ENCODE data around the gene WDR82.

DNA sequence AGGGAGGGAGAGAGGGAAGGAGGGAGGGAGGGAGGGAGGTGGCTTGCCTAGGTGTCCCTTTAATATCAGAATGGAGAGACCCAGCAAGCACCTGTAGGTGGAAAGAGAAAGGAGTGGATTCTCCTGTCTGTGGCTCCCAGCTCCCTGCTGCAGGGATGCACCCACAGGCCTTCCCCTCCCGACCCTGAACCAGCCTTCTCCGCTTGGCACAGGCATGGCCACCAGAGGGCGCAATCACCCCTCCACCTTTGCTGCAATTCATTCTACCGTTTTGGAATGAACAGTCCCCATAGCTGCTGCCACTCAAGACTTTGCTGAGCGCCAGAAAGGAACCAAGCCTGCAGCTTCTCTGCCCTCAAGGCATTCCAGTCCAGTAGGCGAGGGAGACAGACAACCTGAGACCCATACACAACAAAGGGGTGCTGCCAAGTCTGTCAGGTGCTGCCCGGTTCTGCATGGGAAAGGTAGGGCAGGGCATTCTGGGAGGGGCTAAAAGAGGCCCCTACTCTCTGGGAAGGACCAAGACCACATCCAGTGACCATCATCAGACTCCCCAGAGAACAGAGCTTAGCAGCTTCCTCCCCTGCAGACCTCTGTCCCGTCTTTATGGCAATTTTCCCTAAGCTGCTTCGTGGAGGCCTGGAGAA lies 57.9 kb downstream of the WDR82 start:
- TF ChIP-seq, protein P1, sequence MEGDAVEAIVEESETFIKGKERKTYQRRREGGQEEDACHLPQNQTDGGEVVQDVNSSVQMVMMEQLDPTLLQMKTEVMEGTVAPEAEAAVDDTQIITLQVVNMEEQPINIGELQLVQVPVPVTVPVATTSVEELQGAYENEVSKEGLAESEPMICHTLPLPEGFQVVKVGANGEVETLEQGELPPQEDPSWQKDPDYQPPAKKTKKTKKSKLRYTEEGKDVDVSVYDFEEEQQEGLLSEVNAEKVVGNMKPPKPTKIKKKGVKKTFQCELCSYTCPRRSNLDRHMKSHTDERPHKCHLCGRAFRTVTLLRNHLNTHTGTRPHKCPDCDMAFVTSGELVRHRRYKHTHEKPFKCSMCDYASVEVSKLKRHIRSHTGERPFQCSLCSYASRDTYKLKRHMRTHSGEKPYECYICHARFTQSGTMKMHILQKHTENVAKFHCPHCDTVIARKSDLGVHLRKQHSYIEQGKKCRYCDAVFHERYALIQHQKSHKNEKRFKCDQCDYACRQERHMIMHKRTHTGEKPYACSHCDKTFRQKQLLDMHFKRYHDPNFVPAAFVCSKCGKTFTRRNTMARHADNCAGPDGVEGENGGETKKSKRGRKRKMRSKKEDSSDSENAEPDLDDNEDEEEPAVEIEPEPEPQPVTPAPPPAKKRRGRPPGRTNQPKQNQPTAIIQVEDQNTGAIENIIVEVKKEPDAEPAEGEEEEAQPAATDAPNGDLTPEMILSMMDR (conservative IDR thresholded peaks at IDR 0.05; ENCODE audit: low read depth, low read length), result peak; percentile 88
- no peak for TF ChIP-seq MAFK (IDR thresholded peaks at IDR 0.05; ENCODE audit: low read depth, low read length)

All from IMR-90 (cell line).